K562 (cell line): ENCODE results near the gene ARHGAP26. TPM values are rescaled to one million over a fixed set of nuclear protein-coding genes. Genes with fewer than 3 reads are reported as not detected.

ENCODE experiments used
- ATF7 ChIP-seq: fragments of 450-650 bp; IDR thresholded peaks from 2 replicates; pipeline ENCODE4 v1.7.1; 2014; ENCODE audit warnings: mild to moderate bottlenecking, moderate library complexity
- CC2D1A ChIP-seq: fragments of 450-650 bp; IDR thresholded peaks from 2 replicates; pipeline ENCODE4 v1.6.1; 2017; ENCODE audit warnings: mild to moderate bottlenecking
- IFI16 ChIP-seq: fragments of 250-450 bp; sonication (Bioruptor Pico); IDR thresholded peaks from 2 replicates; pipeline ENCODE4 v2.1.2; 2022; ENCODE audit warnings: mild to moderate bottlenecking, inconsistent platforms
- KDM1A ChIP-seq, 2 experiments: fragments of 450-650 bp; IDR thresholded peaks; 2 replicates each; pipeline ENCODE4 v1.6.1; 2016; ENCODE audit warnings: mild to moderate bottlenecking in 2 of 2
- NFATC3 ChIP-seq: fragments of 450-650 bp; IDR thresholded peaks from 2 replicates; pipeline ENCODE4 v1.6.1; 2017; ENCODE audit warnings: mild to moderate bottlenecking
- TCFL5 ChIP-seq: fragments of 250-450 bp; sonication (Bioruptor Pico); conservative IDR thresholded peaks from 2 replicates; pipeline ENCODE4 v1.6.1; 2021; ENCODE audit warnings: mild to moderate bottlenecking, moderate library complexity, matching md5 sums
- ZNF239 ChIP-seq: fragments of 250-450 bp; sonication (Bioruptor Pico); IDR thresholded peaks from 2 replicates; pipeline ENCODE4 v1.4.0; 2020; ENCODE audit warnings: mild to moderate bottlenecking
- ZNF354B ChIP-seq: fragments of 250-450 bp; sonication (Bioruptor Pico); IDR thresholded peaks from 2 replicates; pipeline ENCODE4 v1.4.0; 2020
- ZNF79 ChIP-seq: fragments of 250-450 bp; sonication (Bioruptor Pico); IDR thresholded peaks from 2 replicates; pipeline ENCODE4 v1.4.0; 2020; ENCODE audit warnings: low read depth, mild to moderate bottlenecking, moderate library complexity
- polyA plus RNA-seq, 8 experiments: library from polyadenylated mRNA; depleted of rRNA in 4 of 8; stranded (reverse) in 5 of 8; unstranded in 3 of 8; fragments of >200 nt; fragmentation: Nextera tagmentation in 2 of 8; fragmentation: Illumina TruSeq in 1 of 8; extraction: Ambion mirVana in 2 of 8; extraction: Trizol in 1 of 8; gene quantifications; 2 replicates each; pipeline versions ENCODE4 v1.2.1 to v1.2.3, GENCODE V29; 2011 to 2014; ENCODE audit warnings: inconsistent platforms in 1 of 8, missing spikeins in 1 of 8
- total RNA-seq, 7 experiments: library from RNA; depleted of rRNA in 6 of 7; stranded (reverse); fragments of >200 nt in 6 of 7; fragmentation: Illumina TruSeq in 2 of 7; extraction: Trizol in 2 of 7; gene quantifications; 2 replicates each; pipeline versions ENCODE4 v1.2.1 to v1.2.3, GENCODE V29; 2011 to 2021; ENCODE audit warnings: low replicate concordance in 1 of 7
- TF ChIP-seq, protein P1 (sequence below): fragments of 450-650 bp; IDR thresholded peaks from 2 replicates; pipeline ENCODE4 v1.6.1; 2016; ENCODE audit warnings: mild to moderate bottlenecking, moderate library complexity
- TF ChIP-seq, protein P2 (sequence below): sonication (generic); formaldehyde crosslinking; IDR thresholded peaks from 2 replicates; pipeline ENCODE4 v1.8.0; 2022; ENCODE audit warnings: mild to moderate bottlenecking, low read depth, missing genetic modification reagents
- TF ChIP-seq, protein P3 (sequence below): fragments of 250-450 bp; sonication (Bioruptor Pico); IDR thresholded peaks from 2 replicates; pipeline ENCODE4 v1.5.0; 2021; ENCODE audit warnings: mild to moderate bottlenecking, moderate library complexity

Gene ARHGAP26
- total and polyA plus RNA-seq, 9 of the 15 experiments (the other 6 are each of a cell fraction or from before 2014, with no cell fraction given): 0.13 to 1.1 (median 0.55) TPM

DNA sequence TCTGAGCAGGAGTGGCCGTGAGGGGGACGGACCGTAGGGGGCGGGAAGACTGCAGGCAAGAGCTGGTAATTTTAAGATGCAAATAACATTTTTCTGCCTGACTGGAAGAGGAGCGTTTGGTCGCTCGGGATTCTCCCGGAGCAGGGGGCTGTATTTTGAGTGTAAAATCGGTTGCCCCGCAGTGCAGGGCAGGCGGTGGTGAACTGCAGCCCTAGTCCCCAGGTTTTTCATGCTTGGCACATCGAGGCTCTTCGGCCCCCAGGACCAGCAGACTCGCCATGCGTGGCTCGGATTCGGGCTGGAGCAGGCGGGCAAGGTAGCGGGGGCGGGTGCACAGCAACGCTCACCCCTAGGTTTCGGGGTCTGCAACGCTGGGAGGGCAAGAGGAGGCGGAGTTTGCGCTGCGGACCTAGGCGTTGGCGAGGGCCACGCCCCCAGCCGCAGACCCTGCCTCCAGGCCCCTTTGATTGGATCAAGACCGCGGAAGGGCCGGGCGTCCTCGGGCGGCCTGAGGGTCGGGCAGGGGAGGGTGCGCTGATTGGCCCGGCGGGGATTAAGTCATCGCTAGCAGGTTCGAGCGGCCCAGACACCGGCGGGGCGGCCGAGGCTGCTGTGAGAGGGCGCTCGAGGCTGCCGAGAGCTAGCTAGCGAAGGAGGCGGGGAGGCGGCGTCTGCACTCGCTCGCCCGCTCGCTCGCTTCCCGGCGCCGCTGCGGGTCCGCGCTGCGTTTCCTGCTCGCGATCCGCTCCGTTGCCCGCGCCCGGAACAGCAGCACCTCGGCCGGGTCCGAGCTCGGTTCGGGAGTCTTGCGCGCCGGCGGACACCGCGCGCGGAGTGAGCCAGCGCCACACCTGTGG is at the start of gene ARHGAP26 (continued):
- TF ChIP-seq, protein P1, sequence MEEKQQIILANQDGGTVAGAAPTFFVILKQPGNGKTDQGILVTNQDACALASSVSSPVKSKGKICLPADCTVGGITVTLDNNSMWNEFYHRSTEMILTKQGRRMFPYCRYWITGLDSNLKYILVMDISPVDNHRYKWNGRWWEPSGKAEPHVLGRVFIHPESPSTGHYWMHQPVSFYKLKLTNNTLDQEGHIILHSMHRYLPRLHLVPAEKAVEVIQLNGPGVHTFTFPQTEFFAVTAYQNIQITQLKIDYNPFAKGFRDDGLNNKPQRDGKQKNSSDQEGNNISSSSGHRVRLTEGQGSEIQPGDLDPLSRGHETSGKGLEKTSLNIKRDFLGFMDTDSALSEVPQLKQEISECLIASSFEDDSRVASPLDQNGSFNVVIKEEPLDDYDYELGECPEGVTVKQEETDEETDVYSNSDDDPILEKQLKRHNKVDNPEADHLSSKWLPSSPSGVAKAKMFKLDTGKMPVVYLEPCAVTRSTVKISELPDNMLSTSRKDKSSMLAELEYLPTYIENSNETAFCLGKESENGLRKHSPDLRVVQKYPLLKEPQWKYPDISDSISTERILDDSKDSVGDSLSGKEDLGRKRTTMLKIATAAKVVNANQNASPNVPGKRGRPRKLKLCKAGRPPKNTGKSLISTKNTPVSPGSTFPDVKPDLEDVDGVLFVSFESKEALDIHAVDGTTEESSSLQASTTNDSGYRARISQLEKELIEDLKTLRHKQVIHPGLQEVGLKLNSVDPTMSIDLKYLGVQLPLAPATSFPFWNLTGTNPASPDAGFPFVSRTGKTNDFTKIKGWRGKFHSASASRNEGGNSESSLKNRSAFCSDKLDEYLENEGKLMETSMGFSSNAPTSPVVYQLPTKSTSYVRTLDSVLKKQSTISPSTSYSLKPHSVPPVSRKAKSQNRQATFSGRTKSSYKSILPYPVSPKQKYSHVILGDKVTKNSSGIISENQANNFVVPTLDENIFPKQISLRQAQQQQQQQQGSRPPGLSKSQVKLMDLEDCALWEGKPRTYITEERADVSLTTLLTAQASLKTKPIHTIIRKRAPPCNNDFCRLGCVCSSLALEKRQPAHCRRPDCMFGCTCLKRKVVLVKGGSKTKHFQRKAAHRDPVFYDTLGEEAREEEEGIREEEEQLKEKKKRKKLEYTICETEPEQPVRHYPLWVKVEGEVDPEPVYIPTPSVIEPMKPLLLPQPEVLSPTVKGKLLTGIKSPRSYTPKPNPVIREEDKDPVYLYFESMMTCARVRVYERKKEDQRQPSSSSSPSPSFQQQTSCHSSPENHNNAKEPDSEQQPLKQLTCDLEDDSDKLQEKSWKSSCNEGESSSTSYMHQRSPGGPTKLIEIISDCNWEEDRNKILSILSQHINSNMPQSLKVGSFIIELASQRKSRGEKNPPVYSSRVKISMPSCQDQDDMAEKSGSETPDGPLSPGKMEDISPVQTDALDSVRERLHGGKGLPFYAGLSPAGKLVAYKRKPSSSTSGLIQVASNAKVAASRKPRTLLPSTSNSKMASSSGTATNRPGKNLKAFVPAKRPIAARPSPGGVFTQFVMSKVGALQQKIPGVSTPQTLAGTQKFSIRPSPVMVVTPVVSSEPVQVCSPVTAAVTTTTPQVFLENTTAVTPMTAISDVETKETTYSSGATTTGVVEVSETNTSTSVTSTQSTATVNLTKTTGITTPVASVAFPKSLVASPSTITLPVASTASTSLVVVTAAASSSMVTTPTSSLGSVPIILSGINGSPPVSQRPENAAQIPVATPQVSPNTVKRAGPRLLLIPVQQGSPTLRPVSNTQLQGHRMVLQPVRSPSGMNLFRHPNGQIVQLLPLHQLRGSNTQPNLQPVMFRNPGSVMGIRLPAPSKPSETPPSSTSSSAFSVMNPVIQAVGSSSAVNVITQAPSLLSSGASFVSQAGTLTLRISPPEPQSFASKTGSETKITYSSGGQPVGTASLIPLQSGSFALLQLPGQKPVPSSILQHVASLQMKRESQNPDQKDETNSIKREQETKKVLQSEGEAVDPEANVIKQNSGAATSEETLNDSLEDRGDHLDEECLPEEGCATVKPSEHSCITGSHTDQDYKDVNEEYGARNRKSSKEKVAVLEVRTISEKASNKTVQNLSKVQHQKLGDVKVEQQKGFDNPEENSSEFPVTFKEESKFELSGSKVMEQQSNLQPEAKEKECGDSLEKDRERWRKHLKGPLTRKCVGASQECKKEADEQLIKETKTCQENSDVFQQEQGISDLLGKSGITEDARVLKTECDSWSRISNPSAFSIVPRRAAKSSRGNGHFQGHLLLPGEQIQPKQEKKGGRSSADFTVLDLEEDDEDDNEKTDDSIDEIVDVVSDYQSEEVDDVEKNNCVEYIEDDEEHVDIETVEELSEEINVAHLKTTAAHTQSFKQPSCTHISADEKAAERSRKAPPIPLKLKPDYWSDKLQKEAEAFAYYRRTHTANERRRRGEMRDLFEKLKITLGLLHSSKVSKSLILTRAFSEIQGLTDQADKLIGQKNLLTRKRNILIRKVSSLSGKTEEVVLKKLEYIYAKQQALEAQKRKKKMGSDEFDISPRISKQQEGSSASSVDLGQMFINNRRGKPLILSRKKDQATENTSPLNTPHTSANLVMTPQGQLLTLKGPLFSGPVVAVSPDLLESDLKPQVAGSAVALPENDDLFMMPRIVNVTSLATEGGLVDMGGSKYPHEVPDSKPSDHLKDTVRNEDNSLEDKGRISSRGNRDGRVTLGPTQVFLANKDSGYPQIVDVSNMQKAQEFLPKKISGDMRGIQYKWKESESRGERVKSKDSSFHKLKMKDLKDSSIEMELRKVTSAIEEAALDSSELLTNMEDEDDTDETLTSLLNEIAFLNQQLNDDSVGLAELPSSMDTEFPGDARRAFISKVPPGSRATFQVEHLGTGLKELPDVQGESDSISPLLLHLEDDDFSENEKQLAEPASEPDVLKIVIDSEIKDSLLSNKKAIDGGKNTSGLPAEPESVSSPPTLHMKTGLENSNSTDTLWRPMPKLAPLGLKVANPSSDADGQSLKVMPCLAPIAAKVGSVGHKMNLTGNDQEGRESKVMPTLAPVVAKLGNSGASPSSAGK: peak; percentile 32; the same call in 1 of the 2 replicates
- TF ChIP-seq NFATC3 (no peak), CC2D1A (no peak), IFI16 (CRISPR knock-in tag) (no peak), TCFL5 (CRISPR knock-in tag) (no peak), ZNF239 (CRISPR knock-in tag) (no peak), ZNF79 (CRISPR knock-in tag) (no peak), KDM1A (IDR thresholded peaks at IDR 0.05) (no peak), ZNF354B (CRISPR knock-in tag) (no peak), ATF7 (peak; percentile 95)
- TF ChIP-seq, protein P2, sequence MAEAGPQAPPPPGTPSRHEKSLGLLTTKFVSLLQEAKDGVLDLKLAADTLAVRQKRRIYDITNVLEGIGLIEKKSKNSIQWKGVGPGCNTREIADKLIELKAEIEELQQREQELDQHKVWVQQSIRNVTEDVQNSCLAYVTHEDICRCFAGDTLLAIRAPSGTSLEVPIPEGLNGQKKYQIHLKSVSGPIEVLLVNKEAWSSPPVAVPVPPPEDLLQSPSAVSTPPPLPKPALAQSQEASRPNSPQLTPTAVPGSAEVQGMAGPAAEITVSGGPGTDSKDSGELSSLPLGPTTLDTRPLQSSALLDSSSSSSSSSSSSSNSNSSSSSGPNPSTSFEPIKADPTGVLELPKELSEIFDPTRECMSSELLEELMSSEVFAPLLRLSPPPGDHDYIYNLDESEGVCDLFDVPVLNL (CRISPR knock-in tag): no peak
- TF ChIP-seq, protein P3, sequence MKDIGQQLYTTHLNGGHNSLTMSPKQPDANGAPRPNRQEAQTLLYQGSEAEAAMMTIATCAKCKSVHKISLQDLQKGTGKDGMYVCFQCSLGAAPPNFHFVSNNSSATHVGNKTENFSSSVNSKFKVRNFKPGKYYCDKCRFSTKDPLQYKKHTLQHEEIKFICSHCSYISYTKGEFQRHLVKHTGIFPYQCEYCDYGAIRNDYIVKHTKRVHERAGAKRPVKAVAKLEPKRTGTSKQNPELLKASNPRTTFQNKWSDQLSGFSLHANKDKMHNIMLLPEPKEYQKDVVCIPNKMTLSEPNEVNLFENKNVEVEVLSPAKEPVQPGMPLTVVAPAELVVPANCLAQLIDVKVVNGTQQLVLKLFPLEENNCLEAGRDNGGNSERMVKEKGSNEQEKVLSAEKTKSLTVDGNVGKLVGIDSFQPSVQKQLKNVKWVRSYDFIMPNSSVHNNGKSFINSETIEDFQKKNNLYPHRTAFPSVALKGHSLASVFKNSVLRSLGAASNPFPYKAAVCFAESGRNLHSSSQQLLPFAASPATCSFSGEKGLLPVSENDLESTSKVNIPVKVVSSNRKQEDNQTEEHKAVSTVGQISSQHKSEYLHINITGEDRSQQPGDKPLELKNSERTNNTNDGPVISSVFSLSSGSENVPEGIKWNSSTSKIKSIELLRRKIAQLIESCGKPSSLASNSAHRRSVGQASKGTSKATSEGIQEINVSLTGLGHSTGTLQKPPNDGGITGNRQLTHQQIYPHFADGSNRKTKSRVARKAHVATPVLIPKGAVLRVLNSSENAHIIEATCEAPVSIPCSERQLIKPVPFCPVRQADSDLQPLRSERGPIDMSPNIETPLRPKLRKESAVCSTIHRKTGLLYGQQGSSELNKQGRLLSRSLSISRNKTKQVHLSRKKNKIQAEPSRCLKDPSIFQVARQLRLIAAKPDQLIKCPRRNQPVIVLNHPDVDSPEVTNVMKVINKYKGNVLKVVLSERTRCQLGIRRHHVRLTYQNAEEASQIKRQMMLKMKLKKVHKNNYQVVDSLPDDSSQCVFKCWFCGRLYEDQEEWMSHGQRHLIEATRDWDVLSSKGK (CRISPR knock-in tag): no peak
